Measurements from ENCODE around the gene ABCA4. TPM values are rescaled to one million over a fixed set of nuclear protein-coding genes. Genes with fewer than 3 reads are reported as not detected.
A peak's percentile ranks its signal among the peaks of the same experiment; 100 is the strongest.

ABCA4 gene
- total and polyA plus RNA-seq, 2 of the 8 experiments (the other 6 are each of a cell fraction or from before 2014, with no cell fraction given), result 0.06 TPM; not detected in 1

DNA sequence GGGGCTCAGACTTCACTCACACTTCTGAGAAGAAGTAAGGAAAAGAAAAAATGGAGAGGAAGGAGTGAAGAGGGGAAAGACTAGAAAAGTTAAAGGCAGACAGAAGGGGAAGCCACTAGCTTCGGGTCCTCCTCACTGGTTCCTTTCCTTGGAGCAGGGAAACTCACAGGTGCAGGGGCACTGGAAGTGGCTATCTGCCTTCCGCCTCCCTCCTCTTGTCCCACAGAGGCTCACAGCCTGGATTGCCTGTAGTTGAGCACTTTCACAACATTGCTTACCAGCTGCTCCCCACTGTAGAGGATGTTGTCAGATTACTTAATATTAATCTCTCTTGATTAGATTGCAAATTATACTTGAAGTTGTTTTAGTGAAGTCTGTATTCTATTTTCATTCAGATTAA is 21.6 kb upstream of the ABCA4 start:
- Histone ChIP-seq H3K9ac (replicated peaks in 1 of 4; ENCODE audit: extremely low read depth in 1 of 4, low read depth in 3 of 4, low read length in 3 of 4) (no peak overlapping the region), H3K4ac (replicated peaks; ENCODE audit: insufficient read length, low read depth, low read length) (no peak overlapping the region), H3K9me3 (ENCODE audit: insufficient read depth in 2 of 2, low read depth in 1 of 2, low read length in 1 of 2) (no peaks in the 10 kb centered on the region), H3K36me3 (ENCODE audit: control insufficient read depth in 2 of 4, insufficient read depth in 4 of 4, low read length in 3 of 4) (no peaks in the 10 kb centered on the region), H3K79me2 (ENCODE audit: control insufficient read depth in 1 of 2, insufficient read depth in 2 of 2, low read length in 2 of 2) (no peaks in the 10 kb centered on the region), H2AFZ (ENCODE audit: low read length) (0 out of 2 replicates have a peak overlapping the region, but pooled peaks have one; percentile 26), H3K14ac (ENCODE audit: insufficient read length) (no peak overlapping the region), H2BK5ac (ENCODE audit: low read depth, low read length) (no peak overlapping the region), H4K20me1 (replicated peaks in 1 of 2; ENCODE audit: control insufficient read depth in 1 of 2, insufficient read depth in 2 of 2, low read length in 2 of 2) (no peaks in the 10 kb centered on the region), H3K79me1 (ENCODE audit: low read depth, low read length) (no peaks in the 10 kb centered on the region), H2BK15ac (ENCODE audit: low read length) (no peak overlapping the region), H3K23me2 (ENCODE audit: low read depth, low read length) (no peaks in the 10 kb centered on the region), H3K27me3 (replicated peaks in 1 of 4; ENCODE audit: control insufficient read depth in 3 of 4, extremely low read depth in 1 of 4, insufficient read depth in 3 of 4, low read length in 3 of 4) (no peaks in the 10 kb centered on the region), H3K4me2 (ENCODE audit: insufficient read depth in 1 of 2, low read depth in 2 of 2, low read length in 2 of 2) (no peak overlapping the region), H2BK20ac (ENCODE audit: low read length) (no peak overlapping the region), H2BK120ac (replicated peaks; ENCODE audit: low read depth, low read length) (no peak overlapping the region), H3K23ac (ENCODE audit: insufficient read length) (no peak overlapping the region), H2BK12ac (ENCODE audit: low read depth, low read length) (no peak overlapping the region), H4K91ac (replicated peaks; ENCODE audit: insufficient read length, low read length) (no peak overlapping the region), H3K27ac (ENCODE audit: low read depth, low read length) (no peak overlapping the region), H4K8ac (ENCODE audit: extremely low read depth, insufficient read depth, low read length) (no peak overlapping the region), H3K4me3 (ENCODE audit: extremely low read depth in 1 of 4, insufficient read depth in 2 of 4, low read depth in 3 of 4, low read length in 4 of 4) (no peak overlapping the region), H3K56ac (replicated peaks; ENCODE audit: insufficient read length, low read depth, low read length) (no peak overlapping the region), H3K4me1 (replicated peaks in 1 of 4; ENCODE audit: control insufficient read depth in 3 of 4, insufficient read depth in 4 of 4, low read length in 3 of 4) (peaks cover 0 to 4% (median 1%) of the 10 kb centered on the region in 4 experiments; a peak in 2 of 7 replicates), H4K5ac (ENCODE audit: insufficient read length, low read depth, low read length) (no peak overlapping the region), H2AK5ac (ENCODE audit: low read depth, low read length) (no peak overlapping the region), H3K18ac (ENCODE audit: extremely low read depth, low read length) (no peak overlapping the region)
- POLR2A ChIA-PET (ENCODE audit: partially characterized antibody), result no interaction called here
- FAIRE-seq, result no peak
- 88% methylated on average over 2 of the region's 2 CpGs; no CpG with 5 or more reads in 1 of the 2 experiments for WGBS, 2 experiments (ENCODE audit: extremely low coverage in 1 of 2, insufficient coverage in 1 of 2, insufficient read length in 1 of 2, insufficient replicate concordance in 2 of 2, low coverage in 1 of 2, low lambda C conversion rate in 2 of 2, missing lambda C conversion rate in 1 of 2)
- CTCF ChIA-PET (ENCODE audit: partially characterized antibody), result interaction anchor here (0.8 to 1.4 kb wide), 2 partner anchors 8 to 117 kb away, joined by 3 to 4 read pairs; no protein-coding TSS in a partner anchor
- DNase-seq (ENCODE audit: low read depth in 1 of 2, low spot score in 2 of 2), result no peak
- TF ChIP-seq SIN3A (conservative IDR thresholded peaks at IDR 0.05 in 1 of 2, IDR thresholded peaks at IDR 0.05 in 1 of 2; ENCODE audit: low read depth in 1 of 2, low read length in 2 of 2) (no peak), CHD1 (IDR thresholded peaks at IDR 0.05; ENCODE audit: low read depth, low read length) (no peak), SRF (IDR thresholded peaks at IDR 0.05; ENCODE audit: low read depth, low read length) (no peak), BRCA1 (IDR thresholded peaks at IDR 0.05; ENCODE audit: low read depth, low read length) (no peak), JUN (IDR thresholded peaks at IDR 0.05; ENCODE audit: low read depth, low read length) (no peak), RBBP5 (IDR thresholded peaks at IDR 0.05; ENCODE audit: borderline replicate concordance, low read depth, low read length) (no peak), SIRT6 (IDR thresholded peaks at IDR 0.05; ENCODE audit: low read length) (no peak), GTF2F1 (IDR thresholded peaks at IDR 0.05; ENCODE audit: borderline replicate concordance, low read depth, low read length) (no peak), POU5F1 (IDR thresholded peaks at IDR 0.05; ENCODE audit: low read depth, low read length) (no peak)
- TF ChIP-seq, protein P1, sequence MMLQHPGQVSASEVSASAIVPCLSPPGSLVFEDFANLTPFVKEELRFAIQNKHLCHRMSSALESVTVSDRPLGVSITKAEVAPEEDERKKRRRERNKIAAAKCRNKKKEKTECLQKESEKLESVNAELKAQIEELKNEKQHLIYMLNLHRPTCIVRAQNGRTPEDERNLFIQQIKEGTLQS (IDR thresholded peaks at IDR 0.05; ENCODE audit: insufficient read depth, low read depth, low read length), result no peak
- TF ChIP-seq, protein P2, sequence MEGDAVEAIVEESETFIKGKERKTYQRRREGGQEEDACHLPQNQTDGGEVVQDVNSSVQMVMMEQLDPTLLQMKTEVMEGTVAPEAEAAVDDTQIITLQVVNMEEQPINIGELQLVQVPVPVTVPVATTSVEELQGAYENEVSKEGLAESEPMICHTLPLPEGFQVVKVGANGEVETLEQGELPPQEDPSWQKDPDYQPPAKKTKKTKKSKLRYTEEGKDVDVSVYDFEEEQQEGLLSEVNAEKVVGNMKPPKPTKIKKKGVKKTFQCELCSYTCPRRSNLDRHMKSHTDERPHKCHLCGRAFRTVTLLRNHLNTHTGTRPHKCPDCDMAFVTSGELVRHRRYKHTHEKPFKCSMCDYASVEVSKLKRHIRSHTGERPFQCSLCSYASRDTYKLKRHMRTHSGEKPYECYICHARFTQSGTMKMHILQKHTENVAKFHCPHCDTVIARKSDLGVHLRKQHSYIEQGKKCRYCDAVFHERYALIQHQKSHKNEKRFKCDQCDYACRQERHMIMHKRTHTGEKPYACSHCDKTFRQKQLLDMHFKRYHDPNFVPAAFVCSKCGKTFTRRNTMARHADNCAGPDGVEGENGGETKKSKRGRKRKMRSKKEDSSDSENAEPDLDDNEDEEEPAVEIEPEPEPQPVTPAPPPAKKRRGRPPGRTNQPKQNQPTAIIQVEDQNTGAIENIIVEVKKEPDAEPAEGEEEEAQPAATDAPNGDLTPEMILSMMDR (IDR thresholded peaks at IDR 0.05; ENCODE audit: control extremely low read depth in 1 of 3, insufficient read depth in 1 of 3, low read depth in 1 of 3, low read length in 3 of 3), result no peak
